Subcutaneous adipose tissue (tissue), 4 donors: ENCODE results near the gene GNG11. TPM values are rescaled to one million over a fixed set of nuclear protein-coding genes. Genes with fewer than 3 reads are reported as not detected.

Experiments used
- CTCF ChIP-seq: fragments of 450-650 bp; IDR thresholded peaks from one replicate; pipeline ENCODE4 v1.5.1; 2016; ENCODE audit warnings: low read depth, mild to moderate bottlenecking, control low read depth, antibody characterized with exemption, moderate library complexity
- total RNA-seq, 4 donors: library from RNA; depleted of rRNA; stranded (reverse); fragments of >200 nt; gene quantifications; one replicate each; pipeline ENCODE4 v1.1.0, GENCODE V29; 2016

Gene GNG11
- total RNA-seq, 4 donors from 2014 or later: 30.8 to 62.4 (median 43.2) TPM

DNA sequence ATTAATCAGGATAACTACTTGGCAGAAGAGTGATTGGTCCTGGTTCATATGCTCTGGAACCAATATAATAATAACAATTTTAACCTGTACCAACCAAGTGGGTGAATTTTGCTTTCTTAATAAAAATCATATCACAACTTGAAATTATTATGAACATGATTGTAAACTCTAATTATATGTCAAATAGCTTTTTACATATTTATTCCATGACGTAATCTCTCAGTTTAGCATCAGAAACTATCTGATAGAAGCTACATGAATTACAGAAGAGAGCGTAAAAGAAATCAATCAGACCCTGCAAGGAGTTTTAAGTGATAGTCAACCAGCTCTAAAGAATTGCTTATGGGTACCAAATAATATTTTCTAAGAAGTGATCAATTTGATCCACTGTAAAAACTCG, 10.1 kb downstream of the GNG11 start:
- no peak for TF ChIP-seq CTCF

DNA sequence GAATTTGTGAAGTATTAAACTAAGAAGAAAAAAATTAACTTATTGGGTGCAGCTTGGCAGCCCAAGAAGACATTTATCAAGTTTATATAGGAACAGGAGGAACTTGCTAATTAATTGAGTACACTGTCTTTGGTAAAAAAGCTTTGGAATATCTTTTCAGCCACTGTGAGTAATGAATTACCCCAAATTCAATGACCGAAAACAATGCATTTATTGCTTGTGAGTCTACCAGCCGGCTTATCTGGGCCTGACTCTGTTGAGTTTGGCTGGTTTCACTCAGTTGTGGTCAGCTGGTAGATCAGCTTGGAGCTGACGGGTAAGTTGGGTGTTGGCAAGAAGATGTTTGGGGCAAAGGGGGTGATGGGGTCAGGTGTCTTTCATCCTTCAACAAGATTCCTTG, 11.6 kb downstream of the GNG11 start:
- TF ChIP-seq CTCF: no peak

GRCh38 chr7:93935102-93935501, 13.6 kb downstream of the GNG11 start:
- no peak for TF ChIP-seq CTCF

DNA sequence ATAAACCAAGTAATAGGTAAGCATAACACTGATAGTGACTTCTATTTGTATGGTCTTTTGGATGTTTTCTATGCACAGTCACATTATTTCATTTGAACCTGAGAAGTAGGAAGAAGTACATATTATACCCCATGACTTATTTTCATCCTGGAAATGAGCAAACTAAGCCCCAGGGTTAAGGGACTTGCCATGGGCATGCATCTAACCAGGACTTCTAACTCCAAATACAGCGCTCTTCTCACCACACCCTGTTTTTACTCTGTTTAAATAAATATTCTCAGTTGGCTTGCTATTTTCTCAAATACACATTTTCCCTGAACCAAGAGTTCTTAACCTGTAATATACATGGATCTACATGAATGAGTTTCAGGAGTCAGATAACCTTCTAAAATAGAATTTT, 16.3 kb downstream of the GNG11 start:
- no peak for TF ChIP-seq CTCF

DNA sequence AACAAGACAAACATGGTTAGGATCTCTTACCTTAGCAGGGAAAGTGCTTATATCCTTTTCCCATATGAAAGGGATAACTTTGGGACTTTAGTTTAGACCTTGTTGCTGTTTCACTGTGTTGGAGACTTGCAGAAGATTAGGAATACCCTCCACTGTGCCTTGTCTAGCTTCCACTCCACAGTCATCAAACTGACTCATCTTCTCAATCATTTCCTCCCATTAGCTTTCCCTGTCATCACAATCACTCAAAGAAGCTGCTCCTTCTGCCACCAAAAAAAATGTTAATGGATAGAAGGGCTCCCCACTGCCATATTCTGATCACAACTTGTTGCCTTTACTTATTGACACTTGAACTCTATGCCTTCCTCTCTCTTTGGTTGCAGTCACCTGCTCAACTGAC, 16.8 kb downstream of the GNG11 start:
- no peak for TF ChIP-seq CTCF

GRCh38 chr7:93941945-93942344, 20.4 kb downstream of the GNG11 start:
- TF ChIP-seq CTCF: no peak

- no peak for TF ChIP-seq CTCF
Measured at GRCh38 chr7:93943816-93944540, 22.4 kb downstream of the GNG11 start.
